Ishikawa (cell line): Measurements from ENCODE around the gene TSPEAR.

Experiments used
- CEBPB ChIP-seq: IDR thresholded peaks from 2 replicates; pipeline ENCODE4 v1.6.1; 2012
- CREB1 ChIP-seq: IDR thresholded peaks from 2 replicates; pipeline ENCODE4 v1.6.1; 2012; ENCODE audit warnings: low read depth
- EGR1 ChIP-seq: IDR thresholded peaks from 2 replicates; pipeline ENCODE4 v1.6.1; 2012
- EP300 ChIP-seq: IDR thresholded peaks from 2 replicates; pipeline ENCODE4 v1.6.1; 2012; ENCODE audit warnings: borderline replicate concordance
- FOXM1 ChIP-seq: IDR thresholded peaks from 2 replicates; pipeline ENCODE4 v1.6.1; 2012; ENCODE audit warnings: low read depth, borderline replicate concordance
- MAX ChIP-seq: IDR thresholded peaks from 2 replicates; pipeline ENCODE4 v1.6.1; 2012
- NFIC ChIP-seq: IDR thresholded peaks from 2 replicates; pipeline ENCODE4 v1.6.1; 2012
- RAD21 ChIP-seq: IDR thresholded peaks from 2 replicates; pipeline ENCODE4 v1.6.1; 2012; ENCODE audit warnings: low read depth
- REST ChIP-seq: IDR thresholded peaks from 2 replicates; pipeline ENCODE4 v1.6.1; 2012; ENCODE audit warnings: low read depth, mild to moderate bottlenecking
- TAF1 ChIP-seq: IDR thresholded peaks from 2 replicates; pipeline ENCODE4 v1.6.1; 2012; ENCODE audit warnings: low read depth, mild to moderate bottlenecking
- TCF12 ChIP-seq: IDR thresholded peaks from 2 replicates; pipeline ENCODE4 v1.6.1; 2012; ENCODE audit warnings: low read depth
- TEAD4 ChIP-seq: IDR thresholded peaks from 2 replicates; pipeline ENCODE4 v1.6.1; 2012
- USF1 ChIP-seq: IDR thresholded peaks from 2 replicates; pipeline ENCODE4 v1.6.1; 2012
- YY1 ChIP-seq: IDR thresholded peaks from 2 replicates; pipeline ENCODE4 v1.6.1; 2012; ENCODE audit warnings: low read depth
- ZBTB7A ChIP-seq: IDR thresholded peaks from 2 replicates; pipeline ENCODE4 v1.6.1; 2012; ENCODE audit warnings: low read depth

TSPEAR gene

GRCh38 chr21:44694776-44695175 is 16.6 kb downstream of the TSPEAR start:
- no peak for TF ChIP-seq RAD21

DNA sequence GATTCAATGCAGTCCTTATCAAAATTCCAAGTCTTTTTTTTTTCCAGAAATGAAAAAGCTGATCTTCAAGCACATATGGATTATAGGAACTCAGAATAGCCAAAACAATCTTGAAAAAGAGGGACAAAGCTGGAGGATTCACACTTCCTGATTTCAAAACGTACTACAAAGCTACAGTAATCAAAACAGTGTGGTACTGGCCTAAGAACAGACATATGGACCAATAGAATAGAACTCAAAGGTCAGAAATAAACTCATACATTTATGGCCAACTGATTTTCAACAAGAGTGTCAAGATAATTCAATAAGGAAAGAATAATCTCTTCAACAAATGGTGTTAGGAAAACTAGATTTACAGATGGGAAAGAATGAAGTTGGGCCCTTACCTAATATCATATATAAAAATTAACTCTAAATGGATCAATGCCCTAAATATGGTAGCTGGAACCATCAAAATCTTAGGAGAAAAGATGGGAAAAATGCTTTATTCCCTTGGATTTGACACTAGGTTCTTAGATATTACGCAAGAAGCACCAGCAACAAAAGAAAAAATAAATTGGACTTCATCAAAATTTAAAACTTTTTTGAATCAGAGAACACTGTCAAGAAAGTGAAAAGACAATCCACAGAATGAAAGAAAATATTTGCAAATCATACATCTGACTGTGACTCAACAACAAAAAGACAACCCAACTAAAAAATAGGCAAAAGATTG is 18.4 kb downstream of the TSPEAR start:
- TF ChIP-seq TAF1 (no peak), CEBPB (0 out of 2 replicates have a peak, but pooled peaks have one; percentile 19)

GRCh38 chr21:44691686-44692085 is 19.7 kb downstream of the TSPEAR start:
- TF ChIP-seq EGR1: no peak
- TF ChIP-seq EP300: no peak
- TF ChIP-seq USF1: no peak
- no peak for TF ChIP-seq TCF12
- TF ChIP-seq YY1: no peak
- TF ChIP-seq RAD21: no peak
- TF ChIP-seq ZBTB7A: no peak
- TF ChIP-seq TAF1: no peak
- no peak for TF ChIP-seq MAX
- TF ChIP-seq NFIC: no peak
- no peak for TF ChIP-seq TEAD4
- TF ChIP-seq CREB1: no peak
- TF ChIP-seq REST: no peak
- no peak for TF ChIP-seq FOXM1
- no peak for TF ChIP-seq CEBPB

DNA sequence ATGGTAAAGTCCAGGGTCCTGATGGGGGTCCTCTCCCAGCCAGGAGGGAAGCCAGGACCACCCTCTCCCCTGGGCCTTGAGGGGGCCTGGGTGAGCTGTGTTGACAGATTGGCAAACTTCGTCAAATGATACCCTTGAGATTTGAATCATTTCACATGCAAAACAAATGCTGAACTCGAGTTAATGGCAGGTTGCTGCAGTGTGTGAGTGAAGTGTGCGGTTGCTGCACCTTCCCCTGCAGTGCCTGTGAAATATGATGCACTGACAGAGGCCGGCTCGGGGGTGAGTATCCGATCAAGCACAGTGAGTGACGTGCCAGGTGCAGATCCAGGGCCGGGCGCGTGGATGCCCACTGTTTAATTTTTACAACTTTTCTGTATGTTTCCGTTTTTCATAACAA is 23.7 kb downstream of the TSPEAR start:
- TF ChIP-seq EP300: no peak
- no peak for TF ChIP-seq TAF1
- TF ChIP-seq REST: no peak
- no peak for TF ChIP-seq RAD21
- TF ChIP-seq ZBTB7A: no peak
- TF ChIP-seq TEAD4: no peak
- no peak for TF ChIP-seq YY1
- no peak for TF ChIP-seq MAX
- no peak for TF ChIP-seq FOXM1
- no peak for TF ChIP-seq TCF12
- TF ChIP-seq USF1: no peak
- no peak for TF ChIP-seq CREB1
- no peak for TF ChIP-seq NFIC

DNA sequence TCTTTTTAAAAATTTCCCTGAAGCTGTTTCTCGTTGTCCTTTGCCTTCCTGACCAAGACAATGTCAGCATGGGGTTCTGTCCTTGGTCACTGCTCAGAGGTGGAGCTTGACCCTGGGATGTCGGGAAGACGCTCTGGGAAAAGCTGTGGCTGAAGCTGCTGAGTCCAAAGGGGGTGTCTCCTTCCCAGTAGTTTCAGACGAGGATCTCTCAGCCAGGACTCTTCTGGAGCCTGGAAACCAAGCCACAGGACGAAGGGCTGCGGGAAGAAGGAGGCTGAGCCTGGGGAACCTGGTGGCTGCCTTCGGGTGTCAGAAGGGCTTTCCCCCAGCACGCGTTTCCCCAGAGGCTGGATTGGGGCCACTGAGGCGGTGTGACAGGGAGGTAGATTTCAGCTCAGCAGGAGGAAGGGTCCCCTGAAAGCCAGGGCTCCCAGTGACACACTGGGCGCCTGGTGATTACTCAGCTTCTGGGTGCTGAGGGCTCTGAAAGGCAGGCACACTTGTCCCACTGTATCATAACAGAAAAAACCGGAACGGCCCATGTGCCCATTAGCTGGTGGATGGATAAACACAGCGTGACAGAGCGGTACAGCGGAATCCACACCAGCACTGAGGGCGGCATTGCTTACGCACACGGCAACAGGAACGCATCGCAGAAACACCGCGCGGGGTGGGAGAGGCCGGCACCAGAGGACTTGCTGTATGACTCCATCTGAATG is 24.4 kb downstream of the TSPEAR start:
- TF ChIP-seq TAF1 (no peak), CEBPB (no peak), MAX (no peak), TEAD4 (no peak), EP300 (no peak), FOXM1 (no peak), YY1 (no peak), USF1 (no peak), REST (no peak), ZBTB7A (no peak), NFIC (no peak), EGR1 (no peak), RAD21 (no peak), TCF12 (no peak), CREB1 (no peak)
